Calu3 (cell line): ENCODE data around the gene FAM20C. TPM values are rescaled to one million over a fixed set of nuclear protein-coding genes. Genes with fewer than 3 reads are reported as not detected.

Experiments used
- BruUV-seq: library from RNA; stranded (reverse); fragments of 400-500 nt; replicated peaks from 2 replicates; lab custom pipeline; 2021; lab: Mats Ljungman, UMichigan
- CTCF ChIA-PET: fragments of 300-600 bp; sonication (Branson Sonifier 250); formaldehyde crosslinking; loops from one replicate; lab custom pipeline; 2022; ENCODE audit warnings: antibody characterized with exemption; lab: Charles Lee
- DNase-seq: peaks from one replicate; pipeline ENCODE4 v3.0.0; 2022
- H3K27ac Mint-ChIP-seq: one replicate; pipeline ENCODE4 v1.8.0; 2022; ENCODE audit warnings: mixed read lengths; ENCODE audit not compliant: unreplicated experiment
- H3K27me3 Mint-ChIP-seq: one replicate; pipeline ENCODE4 v1.8.0; 2022; ENCODE audit warnings: mixed read lengths; ENCODE audit not compliant: unreplicated experiment
- H3K36me3 Mint-ChIP-seq: one replicate; pipeline ENCODE4 v1.8.0; 2022; ENCODE audit warnings: mild to moderate bottlenecking, moderate library complexity, mixed read lengths; ENCODE audit not compliant: insufficient read depth, unreplicated experiment
- H3K4me1 Mint-ChIP-seq: one replicate; pipeline ENCODE4 v1.8.0; 2022; ENCODE audit warnings: mild to moderate bottlenecking, low read depth, mixed read lengths; ENCODE audit not compliant: unreplicated experiment
- H3K4me3 Mint-ChIP-seq: one replicate; pipeline ENCODE4 v1.8.0; 2022; ENCODE audit warnings: mild to moderate bottlenecking, low read depth, moderate library complexity, mixed read lengths; ENCODE audit not compliant: unreplicated experiment
- H3K9me3 Mint-ChIP-seq: one replicate; pipeline ENCODE4 v1.8.0; 2022; ENCODE audit warnings: low read depth, mixed read lengths; ENCODE audit not compliant: unreplicated experiment
- CTCF ChIP-seq: fragments of 200-600 bp; IDR thresholded peaks from one replicate; pipeline ENCODE4 v1.8.0; 2022; ENCODE audit warnings: antibody characterized with exemption; ENCODE audit not compliant: unreplicated experiment
- intact Hi-C: fragments of 100-400 bp; cut with micrococcal nuclease; formaldehyde crosslinking; loops from one replicate; pipeline ENCODE4 v1.10.0; 2022; ENCODE audit not compliant: unreplicated experiment
- total RNA-seq: library from RNA; stranded (reverse); gene quantifications from 2 replicates; pipeline ENCODE4 v1.2.3, GENCODE V29; 2022

Gene FAM20C
- total RNA-seq, 1 experiment from 2014 or later, result 9.1 TPM

DNA sequence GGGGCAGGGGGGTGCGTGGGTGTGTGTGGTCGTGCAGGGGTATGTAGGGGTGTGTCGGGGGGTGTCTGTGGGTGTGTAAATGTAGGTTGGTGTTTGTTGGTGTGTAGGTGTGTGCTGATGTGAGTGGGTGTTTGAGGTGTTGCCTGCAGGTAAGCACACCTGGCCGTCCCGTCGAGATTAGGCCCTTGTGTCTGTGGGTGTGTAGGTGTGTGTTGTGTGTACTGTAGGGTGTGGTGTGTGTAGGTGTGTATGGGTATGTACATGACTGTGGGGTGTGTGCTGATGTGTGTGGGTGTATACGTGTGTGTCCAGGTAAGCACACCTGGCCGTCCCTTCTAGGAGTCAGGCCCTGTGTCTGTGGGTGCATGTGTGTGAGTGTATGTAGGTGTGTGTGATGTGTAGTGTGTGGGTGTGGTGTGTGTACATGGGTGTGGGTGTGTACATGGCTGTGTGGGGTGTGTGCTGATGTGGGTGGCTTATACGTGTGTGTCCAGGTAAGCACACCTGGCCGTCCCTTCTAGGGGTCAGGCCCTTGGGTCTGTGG is 15.8 kb downstream of the FAM20C start:
- DNase-seq, result no peak
- H3K36me3 Mint-ChIP-seq, result peaks cover 18% of the 10 kb centered on the region
- H3K4me3 Mint-ChIP-seq, result no peak overlapping the region
- H3K27ac Mint-ChIP-seq, result no peak overlapping the region
- H3K27me3 Mint-ChIP-seq, result no peaks in the 10 kb centered on the region
- BruUV-seq, result no TSS peak
- CTCF ChIA-PET, result no interaction called here
- no peak for TF ChIP-seq CTCF
- no peaks in the 10 kb centered on the region for H3K4me1 Mint-ChIP-seq
- H3K9me3 Mint-ChIP-seq, result no peaks in the 10 kb centered on the region
- intact Hi-C loops, result no loop called here

GRCh38 chr7:208816-209215 is 16.4 kb downstream of the FAM20C start:
- BruUV-seq, result no TSS peak
- Mint-ChIP-seq H3K27ac (no peak overlapping the region), H3K36me3 (peaks cover 18% of the 10 kb centered on the region), H3K27me3 (no peaks in the 10 kb centered on the region), H3K4me1 (no peaks in the 10 kb centered on the region), H3K4me3 (no peak overlapping the region), H3K9me3 (no peaks in the 10 kb centered on the region)
- no peak for DNase-seq
- TF ChIP-seq CTCF, result no peak
- intact Hi-C loops, result no loop called here
- CTCF ChIA-PET, result no interaction called here

- BruUV-seq, result no TSS peak
- H3K9me3 Mint-ChIP-seq, result no peaks in the 10 kb centered on the region
- no peak for TF ChIP-seq CTCF
- peaks cover 4% of the 10 kb centered on the region for H3K4me1 Mint-ChIP-seq
- no peak overlapping the region for H3K4me3 Mint-ChIP-seq
- H3K27ac Mint-ChIP-seq, result no peak overlapping the region
- peaks cover 14% of the 10 kb centered on the region for H3K36me3 Mint-ChIP-seq
- no peaks in the 10 kb centered on the region for H3K27me3 Mint-ChIP-seq
- no peak for DNase-seq
- CTCF ChIA-PET, result interaction anchor here (0.5 kb wide), 1 partner anchor 161 kb away, joined by 5 read pairs; no protein-coding TSS in a partner anchor
- intact Hi-C loops, result no loop called here
These were observed 17.0 kb downstream of the FAM20C start for GRCh38 chr7:209416-209815.

GRCh38 chr7:209906-210305 is 17.5 kb downstream of the FAM20C start:
- no peak for TF ChIP-seq CTCF
- Mint-ChIP-seq H3K9me3 (no peaks in the 10 kb centered on the region), H3K4me3 (no peak overlapping the region), H3K36me3 (peaks cover 14% of the 10 kb centered on the region), H3K27me3 (no peaks in the 10 kb centered on the region), H3K4me1 (peaks cover 9% of the 10 kb centered on the region), H3K27ac (no peak overlapping the region)
- no TSS peak for BruUV-seq
- CTCF ChIA-PET, result no interaction called here
- intact Hi-C loops, result no loop called here
- DNase-seq, result no peak
